HTR-8/SVneo (cell line): ENCODE data around the gene FN1.
A peak's percentile ranks its signal among the peaks of the same experiment; 100 is the strongest.
"Not testable (repeated sequence)": the region's sequence is repeated elsewhere in the genome, so short reads cannot be mapped to it uniquely, and the experiment has no call there.

ENCODE experiments used
- DNase-seq: peaks from one replicate; pipeline ENCODE4 v3.0.0; 2011; ENCODE audit warnings: low spot score, mixed read lengths; ENCODE audit not compliant: insufficient read length
- FAIRE-seq: peaks from 2 replicates; lab custom pipeline; 2011; peaks lifted over from hg19 to GRCh38; lab: Jason Lieb, UNC

The FN1 gene

GRCh38 chr2:215410181-215410931, 25.5 kb downstream of the FN1 start:
- DNase-seq, FAIRE-seq: not testable (repeated sequence)

- FAIRE-seq (no peak), DNase-seq (no peak)
Measured at GRCh38 chr2:215409331-215410127, 26.3 kb downstream of the FN1 start.

- DNase-seq, FAIRE-seq: not testable (repeated sequence)
Measured at GRCh38 chr2:215408441-215408840, 27.4 kb downstream of the FN1 start.

DNA sequence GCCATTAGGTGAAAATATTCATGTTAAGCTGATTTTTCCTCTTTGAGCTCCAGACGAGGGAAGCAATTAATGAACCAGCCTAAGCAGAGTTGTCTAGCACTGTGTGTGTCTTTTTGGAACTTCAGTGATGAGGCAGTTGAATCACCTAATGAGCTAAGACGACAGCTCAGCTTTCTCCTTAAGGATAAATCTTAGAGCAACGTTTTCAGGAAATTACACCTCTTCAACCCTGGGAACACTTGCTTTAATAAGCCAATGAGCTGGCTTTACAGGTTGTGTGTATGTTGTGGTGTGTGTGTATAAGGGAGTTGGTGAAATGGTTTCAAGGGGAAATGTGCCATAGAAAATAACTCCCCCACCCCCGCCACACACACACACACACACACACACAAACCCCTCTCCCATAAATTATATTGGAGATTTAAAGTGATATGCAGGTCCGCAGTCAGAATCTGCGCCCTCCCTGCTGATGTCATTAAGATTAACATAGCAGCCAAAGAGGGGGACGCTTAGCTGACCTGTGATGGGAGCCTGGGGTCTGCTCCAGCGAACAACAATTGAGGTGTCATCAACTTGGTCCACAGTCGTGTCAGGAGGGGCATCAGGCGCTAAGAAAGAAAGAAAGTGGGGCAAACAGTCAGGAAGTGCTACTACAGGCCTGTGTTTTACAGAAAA, 28.1 kb downstream of the FN1 start:
- FAIRE-seq (no peak), DNase-seq (no peak)

- FAIRE-seq (no peak), DNase-seq (no peak)
Measured at GRCh38 chr2:215407061-215407460, 28.8 kb downstream of the FN1 start.

- FAIRE-seq: peak; percentile 4
- DNase-seq: no peak
Measured at GRCh38 chr2:215405722-215406581, 29.9 kb downstream of the FN1 start.

DNA sequence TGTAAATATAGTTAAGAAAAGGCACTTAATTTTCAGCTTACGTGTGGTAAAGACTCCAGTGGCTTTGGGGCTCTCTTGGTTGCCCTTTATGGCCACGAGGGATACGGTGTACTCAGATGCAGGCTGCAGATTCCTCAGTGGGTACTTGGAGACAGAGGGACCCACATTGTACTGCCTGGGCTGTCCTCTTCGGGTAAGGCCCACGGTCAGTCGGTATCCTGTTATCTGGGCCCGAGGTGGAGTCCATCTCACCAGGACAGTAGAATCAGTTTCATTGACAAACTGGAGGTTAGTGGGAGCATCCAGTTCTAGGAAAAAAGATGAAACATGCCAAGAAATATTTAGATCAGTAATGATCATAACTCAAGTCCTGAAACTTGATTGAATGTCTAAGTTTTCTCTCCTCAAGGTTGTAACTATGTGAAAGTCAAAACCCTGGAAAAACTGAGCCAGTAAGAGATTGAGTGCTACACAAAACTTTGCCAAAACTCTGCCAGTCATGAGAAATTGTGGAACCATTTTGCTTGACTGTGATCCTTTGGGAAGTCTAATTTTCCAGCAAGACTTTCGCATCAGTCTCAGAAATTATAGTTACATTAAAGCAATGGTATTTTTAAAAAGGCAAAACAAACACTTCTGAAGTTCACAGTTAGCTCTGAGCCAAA, 31.4 kb downstream of the FN1 start:
- DNase-seq: no peak
- no peak for FAIRE-seq

DNA sequence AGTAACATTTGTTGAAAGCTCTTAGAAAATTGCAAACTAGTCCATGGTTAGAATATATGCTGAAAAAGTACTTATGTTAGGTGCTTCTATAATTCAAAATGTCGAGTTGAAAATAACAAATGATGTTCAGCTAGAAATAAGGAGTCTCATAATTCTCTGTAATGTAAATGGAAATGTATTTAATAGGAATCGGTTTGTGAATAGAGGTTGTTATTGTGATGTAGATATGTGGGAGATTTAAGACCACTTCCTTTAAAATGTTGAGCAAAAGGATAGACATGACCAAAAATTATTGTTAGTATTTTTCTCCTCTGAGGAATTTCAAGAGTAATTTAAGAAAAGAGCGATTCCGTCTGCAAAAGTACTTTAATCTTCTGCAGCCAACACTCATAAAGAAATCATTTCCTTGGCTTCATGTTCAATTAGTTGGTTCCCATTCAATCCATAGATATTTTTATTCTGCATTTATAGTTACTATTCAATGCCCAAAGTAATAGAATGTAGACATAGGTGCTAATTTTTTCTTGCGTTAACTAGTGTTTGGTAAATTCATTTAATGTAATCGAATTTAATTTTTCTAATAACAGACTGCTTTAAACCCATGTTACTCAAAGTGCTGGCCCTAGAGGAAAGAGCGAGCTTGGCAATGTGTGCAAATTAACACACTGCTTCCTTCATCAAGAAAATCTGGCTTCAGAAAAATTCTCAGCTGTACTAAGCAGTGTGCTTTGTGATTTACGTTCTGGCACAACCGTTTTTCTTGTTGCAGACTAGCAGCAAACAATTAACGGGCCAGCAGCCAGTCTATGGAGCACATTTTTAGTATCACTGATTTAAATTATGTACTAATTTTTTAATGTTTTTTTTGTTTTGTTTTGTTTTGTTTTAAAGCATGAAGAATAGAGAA, 32.2 kb downstream of the FN1 start:
- no peak for DNase-seq
- no peak for FAIRE-seq

GRCh38 chr2:215401896-215402379, 33.9 kb downstream of the FN1 start:
- FAIRE-seq: no peak
- DNase-seq: no peak

GRCh38 chr2:215399067-215399716, 36.7 kb downstream of the FN1 start:
- no peak for DNase-seq
- FAIRE-seq: no peak

GRCh38 chr2:215397632-215398341, 38.1 kb downstream of the FN1 start:
- DNase-seq (no peak), FAIRE-seq (no peak)

DNA sequence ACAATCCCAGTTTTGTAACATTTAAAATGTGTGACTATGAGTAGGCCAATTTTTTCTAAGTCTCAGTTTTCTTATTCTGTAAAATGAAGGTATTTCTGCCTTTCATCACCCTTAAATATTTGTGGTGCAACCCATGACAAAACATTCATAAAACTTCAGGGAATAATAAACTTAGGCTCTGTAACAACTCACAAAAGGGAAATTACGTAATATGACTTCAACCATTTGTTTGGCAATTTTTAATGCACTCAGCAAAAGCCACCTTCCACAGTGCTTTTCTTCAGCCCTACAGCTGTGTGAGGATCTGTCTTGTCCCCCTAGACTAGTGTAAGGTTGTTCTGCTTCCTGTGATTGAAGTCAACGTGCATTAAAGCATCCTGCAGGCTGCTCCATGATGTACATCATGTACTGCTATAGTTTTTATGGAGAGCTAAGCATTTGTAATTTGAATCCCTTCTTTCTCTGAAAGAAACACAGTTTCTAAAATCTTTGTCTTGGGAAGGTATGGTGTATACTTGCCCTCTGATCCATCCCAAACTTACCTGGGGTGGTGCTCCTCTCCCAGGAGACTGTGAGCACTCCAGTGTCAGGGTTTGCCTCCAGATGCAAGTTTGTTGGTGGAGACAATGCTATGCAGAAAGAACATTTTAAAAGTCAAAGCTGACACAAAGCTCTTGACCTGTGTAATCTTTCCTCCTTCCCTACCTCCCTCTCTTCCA, 39.1 kb downstream of the FN1 start:
- peak; percentile 35 for DNase-seq

DNA sequence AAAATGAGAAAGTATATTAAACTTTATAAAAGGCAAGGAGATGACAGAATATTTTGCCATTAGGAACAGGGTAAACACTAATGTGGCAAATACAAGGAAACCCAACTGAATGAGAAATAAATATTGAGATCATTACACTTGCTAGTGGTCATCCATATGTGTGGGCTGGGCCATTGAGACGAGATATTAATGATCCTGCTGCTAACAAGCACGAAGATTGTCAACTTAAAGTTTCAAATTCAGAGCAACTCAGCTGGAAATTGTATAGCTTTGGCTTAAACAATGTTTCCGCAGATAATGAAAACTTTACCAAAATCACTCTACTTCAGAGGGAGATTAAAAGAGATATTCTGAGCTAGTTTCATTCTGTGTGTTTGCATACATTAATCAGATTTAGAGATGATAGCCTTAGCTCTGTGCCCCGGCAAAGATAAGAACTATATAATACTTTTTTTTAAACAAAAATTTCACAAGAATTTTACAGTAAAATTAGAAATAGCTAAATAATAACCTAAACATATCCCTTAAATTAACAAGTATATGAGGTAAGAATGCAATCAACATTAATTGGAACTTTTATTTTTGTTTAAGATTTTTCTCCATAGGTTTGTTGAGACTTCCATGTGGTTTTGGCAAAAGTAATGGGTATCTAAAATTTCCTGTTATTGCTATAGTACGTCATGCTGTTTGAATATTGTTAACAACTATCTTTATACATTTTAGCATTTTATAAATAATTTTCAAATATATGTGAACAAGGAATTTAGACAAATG, 40.0 kb downstream of the FN1 start:
- DNase-seq (no peak), FAIRE-seq (no peak)

More for the DNA sequence above, 39.1 kb downstream of the FN1 start:
- no peak for FAIRE-seq

GRCh38 chr2:215394102-215394805, 41.6 kb downstream of the FN1 start:
- DNase-seq (no peak), FAIRE-seq (no peak)

DNA sequence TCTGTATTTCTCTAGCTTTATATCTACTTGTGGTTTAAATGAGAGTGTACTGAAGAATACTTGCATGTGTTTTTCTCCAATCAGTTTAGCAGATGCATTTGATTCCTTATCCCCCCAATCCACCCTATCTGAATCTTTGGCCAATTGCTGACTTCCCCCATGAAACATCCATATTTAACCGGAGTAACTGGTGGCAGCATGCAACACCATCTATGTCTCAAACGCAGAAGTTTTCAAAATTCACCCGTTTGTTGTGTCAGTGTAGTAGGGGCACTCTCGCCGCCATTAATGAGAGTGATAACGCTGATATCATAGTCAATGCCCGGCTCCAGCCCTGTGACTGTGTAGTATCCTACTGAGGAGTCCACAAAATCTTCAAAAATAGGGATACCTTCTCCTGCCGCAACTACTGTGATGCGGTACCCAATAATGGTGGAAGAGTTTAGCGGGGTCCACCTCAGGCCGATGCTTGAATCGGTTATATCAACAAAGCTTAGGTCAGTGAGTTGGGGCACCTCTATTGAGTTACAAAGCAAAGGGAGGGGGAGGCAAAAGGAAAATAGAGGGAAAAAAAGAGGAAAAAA, 43.1 kb downstream of the FN1 start:
- FAIRE-seq (no peak), DNase-seq (no peak)
